SK-N-MC (cell line): ENCODE measurements around the gene PARD3B.

ENCODE experiments used
- EZH2 ChIP-seq: fragments of 200-600 bp; sonication (generic); IDR thresholded peaks from one replicate; pipeline ENCODE4 v1.6.1; 2017; ENCODE audit warnings: antibody characterized with exemption
- POLR2AphosphoS5 ChIP-seq: IDR thresholded peaks from 2 replicates; pipeline ENCODE4 v1.6.1; 2012; ENCODE audit warnings: mild to moderate bottlenecking, low read depth, low read length, borderline replicate concordance

GRCh38 chr2:204920776-204921175, 375.5 kb downstream of the PARD3B start:
- TF ChIP-seq POLR2AphosphoS5 (no peak), EZH2 (no peak)
